ENCODE measurements around the gene ITGAE. TPM values are rescaled to one million over a fixed set of nuclear protein-coding genes. Genes with fewer than 3 reads are reported as not detected.
A peak's percentile ranks its signal among the peaks of the same experiment; 100 is the strongest.

Gene ITGAE
- total RNA-seq, 1 experiment from 2014 or later, result 63.4 TPM

DNA sequence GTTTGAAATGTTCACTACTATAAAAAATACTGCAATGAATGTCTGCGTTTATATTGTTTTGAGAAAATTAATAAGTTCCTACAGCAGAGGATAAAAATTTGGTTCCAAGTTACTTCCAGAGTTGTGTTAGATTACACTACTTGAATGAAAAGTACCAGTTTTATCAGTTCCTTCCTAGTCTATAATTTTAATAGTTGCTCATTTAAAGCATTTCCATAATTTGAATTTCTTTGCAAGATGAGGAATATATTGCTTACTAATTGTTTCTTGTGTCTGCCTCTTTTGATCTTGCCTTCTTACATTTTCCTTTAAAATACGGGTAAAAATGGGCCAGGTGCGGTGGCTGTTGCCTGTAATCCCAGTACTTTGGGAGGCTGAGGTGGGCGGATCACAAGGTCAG is 128.4 kb downstream of the ITGAE start:
- DNase-seq (ENCODE audit: extremely low read depth, low read depth), result no peak

DNA sequence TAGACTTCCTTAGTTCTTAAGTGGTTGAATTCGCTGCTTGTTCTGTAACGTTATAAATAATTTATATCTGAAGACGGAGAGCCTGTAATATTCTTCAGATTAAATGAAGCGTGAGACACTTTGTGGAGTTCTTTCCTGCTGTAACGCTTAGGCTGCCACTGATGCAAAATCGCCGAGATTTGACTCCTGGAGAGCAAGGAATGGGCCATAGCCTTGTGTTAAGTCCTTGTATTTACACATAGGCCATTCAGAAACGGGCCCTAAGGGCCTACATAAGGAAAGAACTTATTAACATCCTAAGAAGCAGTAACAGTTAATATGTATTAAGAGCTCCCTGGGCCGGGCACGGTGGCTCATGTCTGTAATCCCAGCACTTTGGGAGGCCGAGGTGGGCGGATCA is 131.4 kb downstream of the ITGAE start:
- DNase-seq (ENCODE audit: extremely low read depth, low read depth), result no peak

DNA sequence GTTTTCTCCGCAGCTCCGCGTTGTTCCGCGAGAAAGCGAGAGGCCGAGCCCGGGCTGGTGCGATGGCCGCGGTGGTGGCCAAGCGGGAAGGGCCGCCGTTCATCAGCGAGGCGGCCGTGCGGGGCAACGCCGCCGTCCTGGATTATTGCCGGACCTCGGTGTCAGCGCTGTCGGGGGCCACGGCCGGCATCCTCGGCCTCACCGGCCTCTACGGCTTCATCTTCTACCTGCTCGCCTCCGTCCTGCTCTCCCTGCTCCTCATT is 132.0 kb downstream of the ITGAE start:
- no peak for DNase-seq (ENCODE audit: extremely low read depth, low read depth)

DNA sequence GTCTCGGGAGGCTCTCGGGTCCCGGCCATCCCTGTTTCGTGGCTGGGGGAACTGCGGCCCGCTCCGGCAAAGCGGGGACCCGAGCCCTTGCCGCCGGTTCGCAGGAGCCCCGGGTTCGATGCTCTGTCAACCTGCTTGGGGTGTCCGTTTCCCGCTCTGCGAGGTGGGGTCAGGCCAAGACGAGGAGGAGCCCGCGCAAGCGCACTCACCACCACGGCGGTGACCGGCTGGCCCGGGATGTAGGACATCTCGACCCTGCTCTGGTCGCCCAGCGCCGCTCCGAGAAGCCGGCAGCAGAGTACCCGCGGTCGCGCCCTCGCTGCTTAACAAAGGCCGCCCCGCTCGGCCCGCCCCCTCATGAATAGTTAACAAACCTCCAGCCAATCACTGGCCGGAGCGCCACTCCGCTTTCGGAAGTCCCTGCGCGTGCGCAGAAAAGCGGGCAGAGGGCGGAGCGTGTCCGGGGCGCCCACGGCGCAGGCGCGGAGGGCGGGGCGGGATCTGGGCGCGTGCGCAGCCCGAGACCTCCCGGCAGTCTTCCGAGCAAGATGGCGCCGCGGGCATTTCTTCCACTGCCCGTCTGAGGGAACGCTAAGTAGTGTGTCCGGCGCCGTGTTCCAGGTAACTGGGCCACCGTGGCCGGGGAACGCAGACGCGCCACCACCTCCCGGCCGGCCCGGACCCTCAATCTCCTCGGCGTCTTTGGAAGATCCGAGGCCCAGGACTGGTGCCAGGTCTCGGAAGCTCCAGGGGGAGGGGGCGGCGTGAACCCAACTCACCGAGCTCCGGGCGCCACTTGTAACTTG is 132.5 kb downstream of the ITGAE start, which contains the start of the genes EMC6 and TAX1BP3:
EMC6 (plus strand) TSS at position 534 of the 806 bp plus-strand sequence. CDS start 335 bp downstream, outside the sequence.
TAX1BP3 (minus strand) TSS at position 300 of the 806 bp plus-strand sequence; CDS start at position 248, 52 bp downstream.
- DNase-seq (ENCODE audit: extremely low read depth, low read depth), result peak; percentile 98

DNA sequence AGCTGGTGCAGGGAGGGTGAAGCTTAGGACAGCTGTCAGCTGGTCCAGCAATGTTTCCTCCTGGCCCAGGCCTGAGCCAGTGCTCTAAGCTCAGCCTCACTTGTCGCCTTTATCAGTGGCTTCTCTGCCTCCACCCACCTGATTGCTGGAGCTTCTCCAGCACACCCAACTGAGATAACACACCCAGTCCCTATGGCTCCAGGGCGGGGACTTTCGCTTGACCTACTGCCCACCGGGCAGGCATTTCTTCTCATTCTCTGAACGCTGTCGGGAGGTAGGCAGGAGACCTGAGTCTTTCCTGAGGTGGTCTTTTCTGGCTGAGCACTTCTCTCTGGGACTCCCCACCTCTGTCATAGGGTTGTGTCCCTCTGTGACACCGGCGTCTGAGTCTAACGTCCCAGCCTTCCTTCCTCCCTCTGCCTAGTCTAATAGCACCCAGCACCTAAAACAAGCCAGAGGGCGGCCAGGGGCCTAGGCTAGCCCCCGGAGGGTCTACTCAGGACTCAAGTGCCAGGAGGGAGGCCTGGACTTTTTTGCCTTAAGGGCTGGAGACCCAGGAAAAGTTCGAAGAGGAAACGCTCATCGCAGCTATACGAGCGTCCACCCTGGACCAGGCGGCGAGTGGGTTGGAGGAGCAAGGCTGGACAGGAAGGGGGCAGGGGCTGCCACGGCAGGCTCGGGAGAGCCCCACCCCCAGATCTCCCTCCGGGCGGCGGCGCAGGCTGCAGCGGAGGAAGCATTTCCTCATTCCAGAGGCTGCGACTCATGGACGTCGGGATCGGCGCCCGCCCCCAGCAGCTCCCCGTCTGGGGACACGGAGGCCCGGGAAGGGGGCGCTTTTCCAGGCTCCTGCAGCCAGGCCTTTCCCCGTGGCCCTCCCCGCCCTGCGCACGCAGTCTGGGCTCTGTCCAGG is 133.4 kb downstream of the ITGAE start:
- DNase-seq (ENCODE audit: extremely low read depth, low read depth), result peak; percentile 74

DNA sequence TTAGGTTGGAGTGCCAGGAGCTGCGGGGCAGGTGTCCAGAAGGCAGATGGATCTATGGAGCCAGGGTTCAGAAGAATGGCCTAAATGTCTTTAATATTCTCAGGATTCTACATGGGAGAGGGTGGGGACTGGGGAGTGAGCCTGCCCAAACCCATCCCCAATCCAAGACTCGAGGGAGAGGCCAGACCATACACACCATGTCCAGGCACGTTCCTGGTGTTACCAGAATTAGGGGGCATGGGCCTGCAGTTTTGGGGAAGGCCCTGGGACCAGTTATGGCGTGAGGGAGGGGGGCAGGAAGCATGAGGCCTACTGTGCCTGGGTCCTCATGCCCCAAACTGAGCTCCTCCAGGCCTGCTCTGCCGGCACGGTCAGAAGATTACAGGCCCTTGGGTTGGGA is 134.5 kb downstream of the ITGAE start:
- no peak for DNase-seq (ENCODE audit: extremely low read depth, low read depth)

DNA sequence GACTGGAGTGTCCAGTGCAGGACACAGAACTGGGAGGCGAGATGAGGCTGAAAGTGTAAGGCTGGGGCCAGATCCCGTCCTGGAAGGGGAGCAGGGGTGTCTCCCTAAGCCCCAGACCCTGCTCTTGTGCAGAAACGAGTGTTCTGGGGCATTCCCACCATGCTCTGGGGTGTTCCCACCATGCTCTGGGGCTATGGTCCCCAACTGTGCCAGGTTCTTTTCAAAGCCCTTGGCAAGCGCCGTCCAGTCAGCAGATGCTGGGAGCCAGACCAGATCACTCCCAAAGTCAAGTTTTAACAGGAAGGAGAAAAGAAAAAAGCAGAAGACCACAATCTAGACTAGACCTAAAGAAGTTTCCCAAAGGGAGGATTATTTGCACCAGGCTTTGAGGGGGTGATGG is 135.2 kb downstream of the ITGAE start:
- no peak for DNase-seq (ENCODE audit: extremely low read depth, low read depth)

Other genes starting within 250 kb of the ITGAE start
- gene TRPV3, start 243.4 kb downstream of the ITGAE start, total RNA-seq (2014; rRNA removed; shearing (Covaris generic)), result 0.40 and 0.57 TPM in 2 replicates
- 1.6 and 1.9 TPM in 2 replicates for gene TRPV1, start 191.8 kb downstream of the ITGAE start, total RNA-seq (2014; rRNA removed; shearing (Covaris generic))
- gene SHPK, start 164.9 kb downstream of the ITGAE start, total RNA-seq (2014; rRNA removed; shearing (Covaris generic)), result 8.8 and 9.7 TPM in 2 replicates
- 13.2 and 16.1 TPM in 2 replicates for gene CTNS, start 164.4 kb downstream of the ITGAE start, total RNA-seq (2014; rRNA removed; shearing (Covaris generic))
- 52.0 and 64.6 TPM in 2 replicates for gene TAX1BP3, start 132.6 kb downstream of the ITGAE start, total RNA-seq (2014; rRNA removed; shearing (Covaris generic))
- 53.1 and 61.6 TPM in 2 replicates for gene EMC6, start 132.4 kb downstream of the ITGAE start, total RNA-seq (2014; rRNA removed; shearing (Covaris generic))
- gene P2RX5, start 105.0 kb downstream of the ITGAE start, total RNA-seq (2014; rRNA removed; shearing (Covaris generic)), result 28.7 and 28.9 TPM in 2 replicates
- 13.2 and 13.9 TPM in 2 replicates for gene HASPIN, start 77.3 kb downstream of the ITGAE start, total RNA-seq (2014; rRNA removed; shearing (Covaris generic))
- 22.9 and 34.0 TPM in 2 replicates for gene NCBP3, start 45.1 kb upstream of the ITGAE start, total RNA-seq (2014; rRNA removed; shearing (Covaris generic))
- gene CAMKK1, start 91.9 kb upstream of the ITGAE start, total RNA-seq (2014; rRNA removed; shearing (Covaris generic)), result 11.9 and 12.8 TPM in 2 replicates
- not detected in 2 replicates for gene P2RX1, start 115.3 kb upstream of the ITGAE start, total RNA-seq (2014; rRNA removed; shearing (Covaris generic))
- 3.5 and 3.6 TPM in 2 replicates for gene ATP2A3, start 163.2 kb upstream of the ITGAE start, total RNA-seq (2014; rRNA removed; shearing (Covaris generic))

Data from NCI-H460 (cell line).